ENCODE data around the gene AGAP1.

GRCh38 chr2:235498946-235499812, 5.3 kb downstream of the AGAP1 start:
- TF ChIP-seq CTCF (IDR thresholded peaks at IDR 0.05) (no peak), POLR2A (IDR thresholded peaks at IDR 0.05) (no peak), POLR2AphosphoS5 (IDR thresholded peaks at IDR 0.05) (no peak)
